Activated CD8-positive, alpha-beta T cell treated with anti-CD3 and anti-CD28 coated beads for 36 hours (primary cell): ENCODE data around the gene AIMP1. TPM values are rescaled to one million over a fixed set of nuclear protein-coding genes. Genes with fewer than 3 reads are reported as not detected.

ENCODE experiments used
- ATAC-seq: fragments of 200-7000 bp; cut with Tn5 transposase; one replicate; pipeline ENCODE4 v1.10.0; 2021; ENCODE audit warnings: mild to moderate bottlenecking, moderate library complexity
- CTCF ChIA-PET: fragments of 350-600 bp; sonication (Branson Sonifier 250); formaldehyde crosslinking; loops from one replicate; lab custom pipeline; 2021; ENCODE audit warnings: antibody characterized with exemption; lab: Charles Lee
- POLR2A ChIA-PET: fragments of 350-600 bp; sonication (Branson Sonifier 250); formaldehyde crosslinking; loops from one replicate; lab custom pipeline; 2021; ENCODE audit warnings: antibody characterized with exemption; lab: Charles Lee
- DNase-seq: peaks from one replicate; pipeline ENCODE4 v3.0.0-alpha.2; 2020
- H3K27ac Mint-ChIP-seq: one replicate; pipeline ENCODE4 v1.8.0; 2021; ENCODE audit warnings: mild to moderate bottlenecking, mixed read lengths
- H3K27me3 Mint-ChIP-seq: one replicate; pipeline ENCODE4 v1.8.0; 2021; ENCODE audit warnings: mixed read lengths
- H3K36me3 Mint-ChIP-seq: one replicate; pipeline ENCODE4 v1.8.0; 2021; ENCODE audit warnings: low read depth, mixed read lengths
- H3K4me1 Mint-ChIP-seq: one replicate; pipeline ENCODE4 v1.8.0; 2021; ENCODE audit warnings: low read depth, mixed read lengths
- H3K4me3 Mint-ChIP-seq: one replicate; pipeline ENCODE4 v1.8.0; 2021; ENCODE audit warnings: mild to moderate bottlenecking, moderate library complexity, mixed read lengths
- H3K9me3 Mint-ChIP-seq: one replicate; pipeline ENCODE4 v1.8.0; 2021; ENCODE audit warnings: mixed read lengths
- intact Hi-C: fragments of 100-400 bp; cut with micrococcal nuclease; formaldehyde crosslinking; loops from one replicate; pipeline ENCODE4 v1.10.0; 2022
- total RNA-seq, 2 experiments: library from RNA; stranded (reverse); gene quantifications; one replicate each; pipeline ENCODE4 v1.2.3, GENCODE V29; 2021
- TF ChIP-seq, protein P1 (sequence below): fragments of 200-600 bp; IDR thresholded peaks from one replicate; pipeline ENCODE4 v1.8.0; 2022; ENCODE audit warnings: antibody characterized with exemption, mild to moderate bottlenecking

AIMP1 gene
- total RNA-seq, 2 experiments from 2014 or later: 73.4 to 74.0 TPM

DNA sequence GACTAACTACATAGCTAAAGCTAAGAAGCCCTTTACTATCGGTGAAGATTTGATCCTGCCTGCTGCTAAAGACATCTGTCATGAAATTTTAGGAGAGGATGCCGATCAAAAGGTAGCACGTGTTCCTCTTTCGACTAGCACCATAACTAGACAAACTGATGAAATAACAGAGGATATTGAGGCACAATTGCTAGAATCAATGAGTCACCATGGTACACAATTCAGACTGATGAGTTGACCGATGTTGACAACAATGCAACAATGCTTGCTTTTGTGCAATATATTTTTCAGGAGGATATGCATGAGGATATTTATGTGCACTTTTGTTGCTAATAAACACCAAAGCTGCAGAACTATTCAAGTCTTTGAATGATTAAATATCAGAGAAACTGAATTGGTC lies 24.7 kb upstream of the AIMP1 start:
- DNase-seq (no peak), ATAC-seq (no peak)
- Mint-ChIP-seq H3K27me3 (no peaks in the 10 kb centered on the region), H3K4me3 (no peak overlapping the region), H3K27ac (no peak overlapping the region), H3K36me3 (peaks cover 32% of the 10 kb centered on the region), H3K9me3 (no peaks in the 10 kb centered on the region), H3K4me1 (no peaks in the 10 kb centered on the region)
- ChIA-PET CTCF (no interaction called here), POLR2A (interaction anchor here (1.0 kb wide), 1 partner anchor 22 kb away, joined by 3 read pairs; no protein-coding TSS in a partner anchor)
- TF ChIP-seq, protein P1, sequence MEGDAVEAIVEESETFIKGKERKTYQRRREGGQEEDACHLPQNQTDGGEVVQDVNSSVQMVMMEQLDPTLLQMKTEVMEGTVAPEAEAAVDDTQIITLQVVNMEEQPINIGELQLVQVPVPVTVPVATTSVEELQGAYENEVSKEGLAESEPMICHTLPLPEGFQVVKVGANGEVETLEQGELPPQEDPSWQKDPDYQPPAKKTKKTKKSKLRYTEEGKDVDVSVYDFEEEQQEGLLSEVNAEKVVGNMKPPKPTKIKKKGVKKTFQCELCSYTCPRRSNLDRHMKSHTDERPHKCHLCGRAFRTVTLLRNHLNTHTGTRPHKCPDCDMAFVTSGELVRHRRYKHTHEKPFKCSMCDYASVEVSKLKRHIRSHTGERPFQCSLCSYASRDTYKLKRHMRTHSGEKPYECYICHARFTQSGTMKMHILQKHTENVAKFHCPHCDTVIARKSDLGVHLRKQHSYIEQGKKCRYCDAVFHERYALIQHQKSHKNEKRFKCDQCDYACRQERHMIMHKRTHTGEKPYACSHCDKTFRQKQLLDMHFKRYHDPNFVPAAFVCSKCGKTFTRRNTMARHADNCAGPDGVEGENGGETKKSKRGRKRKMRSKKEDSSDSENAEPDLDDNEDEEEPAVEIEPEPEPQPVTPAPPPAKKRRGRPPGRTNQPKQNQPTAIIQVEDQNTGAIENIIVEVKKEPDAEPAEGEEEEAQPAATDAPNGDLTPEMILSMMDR: no peak
- intact Hi-C loops: no loop called here

DNA sequence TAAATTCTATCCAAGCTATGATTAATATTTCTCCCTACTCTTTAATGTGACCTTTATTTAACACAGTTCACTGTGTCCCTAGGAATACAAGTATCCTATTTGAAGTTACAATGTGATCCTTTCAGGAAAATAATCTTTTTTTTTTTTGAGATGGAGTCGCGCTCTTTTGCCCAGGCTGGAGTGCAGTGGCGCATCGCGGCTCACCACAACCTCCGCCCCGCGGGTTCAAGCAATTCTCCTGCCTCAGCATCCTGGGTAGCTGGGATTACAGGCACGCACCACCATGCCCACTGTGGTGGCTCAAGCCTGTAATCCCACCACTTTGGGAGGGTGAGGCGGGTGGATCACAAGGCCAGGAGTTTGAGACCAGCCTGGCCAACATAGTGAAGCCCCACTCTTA lies 22.3 kb upstream of the AIMP1 start:
- ATAC-seq: no peak
- ChIA-PET CTCF (no interaction called here), POLR2A (no interaction called here)
- H3K9me3 Mint-ChIP-seq: no peaks in the 10 kb centered on the region
- H3K36me3 Mint-ChIP-seq: peaks cover 24% of the 10 kb centered on the region
- H3K27ac Mint-ChIP-seq: no peak overlapping the region
- intact Hi-C loops: no loop called here
- TF ChIP-seq, protein P1: no peak
- no peak for DNase-seq
- H3K4me1 Mint-ChIP-seq: no peaks in the 10 kb centered on the region
- H3K4me3 Mint-ChIP-seq: no peak overlapping the region
- H3K27me3 Mint-ChIP-seq: no peaks in the 10 kb centered on the region

DNA sequence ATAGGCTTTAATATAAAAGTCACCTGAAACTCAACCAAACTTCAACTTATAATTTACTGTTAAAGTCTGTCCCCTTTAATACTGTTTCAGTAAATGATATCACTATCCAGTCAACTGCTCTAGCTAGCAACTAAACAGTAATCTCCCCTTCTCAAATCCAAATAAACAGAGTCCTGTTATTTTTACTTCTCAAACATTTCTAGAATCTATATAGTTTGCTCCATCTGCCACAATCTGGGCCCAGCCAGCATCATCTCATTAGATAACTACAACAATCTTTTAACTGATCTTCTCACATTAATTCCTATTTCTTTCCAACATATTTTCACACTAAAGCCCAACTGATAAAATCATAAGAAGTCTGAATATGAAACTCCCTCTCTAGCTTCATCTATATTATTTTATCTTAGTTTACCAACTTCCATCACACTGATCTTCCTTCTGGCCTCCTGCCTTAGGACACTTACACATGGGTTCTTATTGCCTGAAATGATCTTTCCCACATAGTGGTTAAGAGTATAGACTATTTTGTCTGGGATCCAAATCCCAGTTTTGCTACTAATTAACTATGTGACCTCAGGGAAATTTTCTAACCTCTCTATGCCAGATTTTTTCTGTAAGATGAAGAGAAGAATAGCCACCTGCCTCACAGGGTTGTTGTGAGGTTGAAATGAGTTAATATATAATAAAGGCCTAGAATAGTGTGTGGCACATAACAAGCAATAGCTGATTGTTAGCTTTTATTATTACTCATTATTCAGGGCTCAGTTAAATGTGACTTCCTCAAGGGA lies 18.9 kb upstream of the AIMP1 start:
- CTCF ChIA-PET: no interaction called here

DNA sequence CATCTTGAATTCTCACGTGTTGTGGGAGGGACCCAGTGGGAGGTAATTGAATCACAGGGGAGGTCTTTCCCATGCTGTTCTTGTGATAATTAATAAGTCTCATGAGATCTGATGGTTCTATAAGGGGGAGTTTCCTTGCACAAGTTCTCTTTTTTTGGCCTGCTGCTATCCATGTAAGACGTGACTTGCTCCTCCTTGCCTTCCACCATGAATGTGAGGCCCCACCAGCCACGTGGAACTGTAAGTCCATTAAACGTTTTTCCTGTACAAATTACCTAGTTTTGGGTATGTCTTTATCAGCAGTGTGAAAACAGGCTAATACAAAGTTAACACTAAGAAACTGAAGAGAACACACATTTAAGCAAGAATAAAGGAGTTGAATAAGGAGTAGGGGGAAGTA lies 16.4 kb upstream of the AIMP1 start:
- H3K4me3 Mint-ChIP-seq: no peak overlapping the region
- CTCF ChIA-PET: no interaction called here
- no peaks in the 10 kb centered on the region for H3K27me3 Mint-ChIP-seq
- POLR2A ChIA-PET: no interaction called here
- DNase-seq (no peak), ATAC-seq (no peak)
- no peak overlapping the region for H3K27ac Mint-ChIP-seq
- peaks cover 29% of the 10 kb centered on the region for H3K36me3 Mint-ChIP-seq
- TF ChIP-seq, protein P1: no peak
- intact Hi-C loops: no loop called here
- no peaks in the 10 kb centered on the region for H3K9me3 Mint-ChIP-seq
- peaks cover 14% of the 10 kb centered on the region for H3K4me1 Mint-ChIP-seq

More for the DNA sequence above, 18.9 kb upstream of the AIMP1 start:
- POLR2A ChIA-PET: no interaction called here
- ATAC-seq (no peak), DNase-seq (no peak)
- Mint-ChIP-seq H3K27ac (no peak overlapping the region), H3K36me3 (peaks cover 31% of the 10 kb centered on the region), H3K4me1 (peaks cover 12% of the 10 kb centered on the region), H3K27me3 (no peaks in the 10 kb centered on the region), H3K4me3 (no peak overlapping the region), H3K9me3 (no peaks in the 10 kb centered on the region)
- TF ChIP-seq, protein P1: no peak
- intact Hi-C loops: no loop called here

DNA sequence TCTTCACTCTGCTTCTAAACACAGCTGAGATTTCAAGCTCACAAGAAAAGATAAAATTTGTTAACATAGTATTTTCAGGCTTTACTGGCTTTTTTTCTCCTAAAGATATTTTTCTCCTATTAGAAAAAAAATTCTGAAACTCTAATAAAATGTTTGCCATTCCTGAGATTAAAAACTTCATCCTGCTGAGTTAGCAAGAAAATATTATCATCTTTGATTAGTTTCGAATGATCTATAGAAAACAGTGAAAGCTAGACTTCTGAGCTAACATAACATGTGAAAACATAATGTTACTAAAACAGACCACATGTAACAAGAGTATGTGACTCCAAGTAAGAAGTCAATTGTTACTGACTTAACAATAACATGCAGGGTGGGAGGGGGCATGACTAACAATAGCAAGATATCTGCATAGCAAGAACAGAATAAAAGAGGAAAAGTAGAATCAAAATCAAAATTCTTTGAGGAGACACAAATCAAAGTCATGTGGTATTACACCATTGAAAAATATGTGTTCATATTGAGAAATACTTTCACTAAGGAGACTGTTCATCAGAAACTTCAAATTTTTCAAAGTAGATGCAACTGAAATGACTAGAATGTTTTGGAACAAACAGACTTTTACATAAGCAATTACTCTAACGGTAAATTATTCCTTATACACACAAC lies 14.8 kb upstream of the AIMP1 start:
- Mint-ChIP-seq H3K27me3 (no peaks in the 10 kb centered on the region), H3K9me3 (no peaks in the 10 kb centered on the region), H3K27ac (no peak overlapping the region), H3K4me1 (peaks cover 14% of the 10 kb centered on the region), H3K4me3 (no peak overlapping the region), H3K36me3 (peaks cover 31% of the 10 kb centered on the region)
- intact Hi-C loops: no loop called here
- DNase-seq: no peak
- ATAC-seq: no peak
- ChIA-PET POLR2A (no interaction called here), CTCF (interaction anchor here (1.3 kb wide), 1 partner anchor 34 kb away, joined by 3 read pairs; no protein-coding TSS in a partner anchor)
- TF ChIP-seq, protein P1: no peak
